Lower leg skin (tissue), 4 donors: ENCODE results near the gene HTR1E. TPM values are rescaled to one million over a fixed set of nuclear protein-coding genes. Genes with fewer than 3 reads are reported as not detected.

Source experiments
- DNase-seq, 2 donors: peaks; one replicate each; pipeline ENCODE4 v3.0.0-alpha.2; 2019; ENCODE audit warnings: low spot score in 2 of 2
- H3K4me3 ChIP-seq: fragments of 200-600 bp; sonication (generic); 2 replicates; pipeline ENCODE4 v1.5.1; 2017; ENCODE audit warnings: mild to moderate bottlenecking, low read depth; ENCODE audit not compliant: poor library complexity, severe bottlenecking
- CTCF ChIP-seq, 3 donors: fragments of 450-650 bp; IDR thresholded peaks; one replicate each; pipeline ENCODE4 v1.5.1; 2016; ENCODE audit warnings: antibody characterized with exemption in 3 of 3, mild to moderate bottlenecking in 3 of 3, moderate library complexity in 2 of 3
- POLR2A ChIP-seq, 2 donors: fragments of 450-650 bp; IDR thresholded peaks; one replicate each; pipeline ENCODE4 v1.6.1; 2016 to 2017; ENCODE audit warnings: antibody characterized with exemption in 2 of 2, mild to moderate bottlenecking in 1 of 2, moderate library complexity in 1 of 2
- WGBS, 2 donors: methylation state at CpG; one replicate each; pipeline ENCODE4 v1.1.5; 2018; 5-methylcytosine and 5-hydroxymethylcytosine counted together
- intact Hi-C: fragments of 100-400 bp; cut with DNase I; formaldehyde crosslinking; loops from one replicate; pipeline ENCODE4 v1.15.0; 2023; ENCODE audit warnings: low total_unique reads
- total RNA-seq, 4 donors: library from RNA; depleted of rRNA; stranded (reverse); fragments of >200 nt; gene quantifications; one replicate each; pipeline ENCODE4 v1.1.0, GENCODE V29; 2016

HTR1E gene
- total RNA-seq, 4 donors from 2014 or later, result 0.10 TPM; not detected in 3

- H3K4me3 ChIP-seq, result no peak overlapping the region
- TF ChIP-seq CTCF (IDR thresholded peaks at IDR 0.05) (no peak), POLR2A (IDR thresholded peaks at IDR 0.05) (no peak)
- DNase-seq, result no peak
- 62 to 78% methylated on average over 2 of the region's 2 CpGs for WGBS, 2 donors
- intact Hi-C loops, result no loop called here
These were observed 89.7 kb downstream of the HTR1E start for GRCh38 chr6:87027021-87027420.

GRCh38 chr6:87029711-87030314 is 92.5 kb downstream of the HTR1E start:
- no peak for TF ChIP-seq CTCF (IDR thresholded peaks at IDR 0.05)
- no peak for TF ChIP-seq POLR2A (IDR thresholded peaks at IDR 0.05)
- intact Hi-C loops, result no loop called here
- 67 to 75% methylated on average over 3 of the region's 3 CpGs for WGBS, 2 donors
- DNase-seq, result no peak
- H3K4me3 ChIP-seq, result no peak overlapping the region

GRCh38 chr6:87040729-87041128 is 103.4 kb downstream of the HTR1E start:
- no peak overlapping the region for H3K4me3 ChIP-seq
- 86 to 90% methylated on average over 4 of the region's 4 CpGs for WGBS, 2 donors
- TF ChIP-seq POLR2A (IDR thresholded peaks at IDR 0.05) (no peak), CTCF (IDR thresholded peaks at IDR 0.05) (no peak)
- intact Hi-C loops, result no loop called here
- DNase-seq, result no peak

- no peak for DNase-seq
- intact Hi-C loops, result no loop called here
- TF ChIP-seq CTCF (IDR thresholded peaks at IDR 0.05), result no peak
- no peak for TF ChIP-seq POLR2A (IDR thresholded peaks at IDR 0.05)
- WGBS, 2 donors, result 54 to 78% methylated on average over 5 of the region's 5 CpGs
- H3K4me3 ChIP-seq, result no peak overlapping the region
These were observed 108.3 kb downstream of the HTR1E start for GRCh38 chr6:87045521-87046075.

- no peak for DNase-seq
- intact Hi-C loops, result no loop called here
- TF ChIP-seq POLR2A (IDR thresholded peaks at IDR 0.05), result no peak
- no peak for TF ChIP-seq CTCF (IDR thresholded peaks at IDR 0.05)
- WGBS, 2 donors, result 86 to 96% methylated on average over 1 of the region's 1 CpG
- no peak overlapping the region for H3K4me3 ChIP-seq
These were observed 112.5 kb downstream of the HTR1E start for GRCh38 chr6:87049779-87050178.

GRCh38 chr6:87053312-87053711 is 116.0 kb downstream of the HTR1E start:
- TF ChIP-seq CTCF (IDR thresholded peaks at IDR 0.05) (no peak), POLR2A (IDR thresholded peaks at IDR 0.05) (no peak)
- no peak overlapping the region for H3K4me3 ChIP-seq
- 62 to 71% methylated on average over 1 of the region's 1 CpG for WGBS, 2 donors
- intact Hi-C loops, result no loop called here
- DNase-seq, result no peak
